GM12872 (cell line): ENCODE measurements around the gene MRI1.

Experiments used
- CTCF ChIP-seq: IDR thresholded peaks from 3 replicates; pipeline ENCODE4 v1.5.1; 2011; ENCODE audit warnings: low read depth, mild to moderate bottlenecking, low read length, moderate library complexity; ENCODE audit not compliant: insufficient read depth

Gene MRI1

GRCh38 chr19:13784731-13785452 is 20.6 kb downstream of the MRI1 start:
- TF ChIP-seq CTCF = peak; percentile 71

GRCh38 chr19:13788991-13789390 is 24.7 kb downstream of the MRI1 start:
- no peak for TF ChIP-seq CTCF

GRCh38 chr19:13790354-13790753 is 26.0 kb downstream of the MRI1 start:
- no peak for TF ChIP-seq CTCF

- no peak for TF ChIP-seq CTCF
Observed at GRCh38 chr19:13794398-13794756, 30.1 kb downstream of the MRI1 start.

- TF ChIP-seq CTCF = no peak
Observed at GRCh38 chr19:13794757-13795589, 30.7 kb downstream of the MRI1 start, which contains the start of gene ZSWIM4. TSS of gene ZSWIM4 (plus strand) at chr19:13795443. CDS start at chr19:13795649, 206 bp downstream.

- no peak for TF ChIP-seq CTCF
Observed at GRCh38 chr19:13795595-13796300, 31.4 kb downstream of the MRI1 start.
